Stimulated activated naive B cell treated with anti-CD40 and anti-IgM and Interleukin-4, amounts not matched to agents 10 μg/mL and 1 μg/mL and 100 μg/mL, for 72 hours (primary cell): ENCODE measurements around the gene STAT4.
A peak's percentile ranks its signal among the peaks of the same experiment; 100 is the strongest.

ENCODE experiments used
- ATAC-seq, 2 donors: fragments of 150-1000 bp; cut with Tn5 transposase; replicated peaks; 2 replicates each; pipeline ENCODE4 v1.10.0; 2021; ENCODE audit warnings: moderate library complexity in 1 of 2
- DNase-seq: peaks from one replicate; pipeline ENCODE4 v3.0.0; 2021
- H3K27ac Mint-ChIP-seq: one replicate; pipeline ENCODE4 v1.8.0; 2022; ENCODE audit warnings: mild to moderate bottlenecking, mixed read lengths
- H3K27me3 Mint-ChIP-seq, 2 donors: one replicate each; pipeline ENCODE4 v1.8.0; 2022; ENCODE audit warnings: mixed read lengths in 2 of 2
- H3K36me3 Mint-ChIP-seq, 2 donors: one replicate each; pipeline ENCODE4 v1.8.0; 2022; ENCODE audit warnings: mixed read lengths in 2 of 2, mild to moderate bottlenecking in 1 of 2
- H3K4me1 Mint-ChIP-seq, 2 donors: one replicate each; pipeline ENCODE4 v1.8.0; 2022; ENCODE audit warnings: mixed read lengths in 2 of 2, mild to moderate bottlenecking in 1 of 2
- H3K4me3 Mint-ChIP-seq, 2 donors: one replicate each; pipeline ENCODE4 v1.8.0; 2022; ENCODE audit warnings: mild to moderate bottlenecking in 2 of 2, mixed read lengths in 2 of 2, moderate library complexity in 1 of 2
- H3K9me3 Mint-ChIP-seq, 2 donors: one replicate each; pipeline ENCODE4 v1.8.0; 2022; ENCODE audit warnings: mixed read lengths in 2 of 2, mild to moderate bottlenecking in 1 of 2

Gene STAT4, protein sequence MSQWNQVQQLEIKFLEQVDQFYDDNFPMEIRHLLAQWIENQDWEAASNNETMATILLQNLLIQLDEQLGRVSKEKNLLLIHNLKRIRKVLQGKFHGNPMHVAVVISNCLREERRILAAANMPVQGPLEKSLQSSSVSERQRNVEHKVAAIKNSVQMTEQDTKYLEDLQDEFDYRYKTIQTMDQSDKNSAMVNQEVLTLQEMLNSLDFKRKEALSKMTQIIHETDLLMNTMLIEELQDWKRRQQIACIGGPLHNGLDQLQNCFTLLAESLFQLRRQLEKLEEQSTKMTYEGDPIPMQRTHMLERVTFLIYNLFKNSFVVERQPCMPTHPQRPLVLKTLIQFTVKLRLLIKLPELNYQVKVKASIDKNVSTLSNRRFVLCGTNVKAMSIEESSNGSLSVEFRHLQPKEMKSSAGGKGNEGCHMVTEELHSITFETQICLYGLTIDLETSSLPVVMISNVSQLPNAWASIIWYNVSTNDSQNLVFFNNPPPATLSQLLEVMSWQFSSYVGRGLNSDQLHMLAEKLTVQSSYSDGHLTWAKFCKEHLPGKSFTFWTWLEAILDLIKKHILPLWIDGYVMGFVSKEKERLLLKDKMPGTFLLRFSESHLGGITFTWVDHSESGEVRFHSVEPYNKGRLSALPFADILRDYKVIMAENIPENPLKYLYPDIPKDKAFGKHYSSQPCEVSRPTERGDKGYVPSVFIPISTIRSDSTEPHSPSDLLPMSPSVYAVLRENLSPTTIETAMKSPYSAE

DNA sequence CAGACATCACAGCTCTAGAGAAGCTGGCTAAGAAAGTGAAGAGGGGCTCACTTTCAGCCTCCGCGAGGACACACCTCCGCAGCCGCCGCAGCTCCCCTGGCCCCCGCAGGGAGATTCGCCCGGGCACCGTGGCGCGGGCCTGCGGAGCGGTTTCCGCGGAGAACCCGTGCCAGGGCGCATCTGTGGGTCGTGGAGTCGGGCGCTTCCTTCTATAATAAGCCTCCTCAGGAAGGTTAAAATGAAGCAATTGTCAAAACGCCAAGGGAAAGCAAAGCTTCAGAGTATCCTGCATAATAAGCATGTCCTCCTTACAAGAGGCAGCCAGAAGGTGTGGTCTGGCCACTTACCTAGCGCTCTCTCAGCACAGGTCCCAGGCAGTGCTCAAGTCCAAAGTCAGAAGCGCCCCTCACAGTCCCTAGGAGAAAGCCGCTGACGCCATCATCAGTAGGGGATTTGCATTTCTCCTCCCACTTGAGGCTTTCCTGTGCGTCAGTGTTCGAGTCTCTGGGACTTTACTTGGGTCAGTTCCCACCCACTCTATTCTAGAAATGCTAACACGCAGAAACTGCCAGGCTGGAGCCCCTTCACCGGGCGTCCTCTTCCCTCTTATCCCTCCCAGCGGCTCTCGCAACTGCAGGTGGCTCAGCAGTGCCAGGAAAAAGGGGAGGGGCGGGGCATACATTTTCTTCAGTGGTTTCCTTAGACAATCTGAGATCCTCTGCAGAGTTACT, at the start of gene STAT4:
Gene STAT4, minus strand, starts transcription at position 395 of the 731 bp plus-strand sequence. CDS start 2,791 bp downstream, outside the sequence.
- Mint-ChIP-seq H3K27ac (peak within 1 kb of the TSS; percentile 96), H3K36me3 (peaks cover 11 to 21% of the 10 kb centered on the region in 2 donors), H3K4me3 (peak within 1 kb of the TSS; percentile 89 to 93), H3K9me3 (no peaks in the 10 kb centered on the region), H3K4me1 (peaks cover 26 to 53% of the 10 kb centered on the region in 2 donors), H3K27me3 (peaks cover 0 to 3% of the 10 kb centered on the region in 2 donors)
- peak; percentile 89 for DNase-seq
- ATAC-seq = peak; percentile 92 to 93

GRCh38 chr2:191199929-191200512, 49.2 kb upstream of the STAT4 start:
- no peak overlapping the region for H3K4me3 Mint-ChIP-seq
- no peak overlapping the region for H3K27ac Mint-ChIP-seq
- DNase-seq = no peak
- no peaks in the 10 kb centered on the region for H3K27me3 Mint-ChIP-seq
- no peak for ATAC-seq
- no peaks in the 10 kb centered on the region for H3K36me3 Mint-ChIP-seq
- H3K4me1 Mint-ChIP-seq = peaks cover 9 to 16% of the 10 kb centered on the region in 2 donors
- H3K9me3 Mint-ChIP-seq = no peaks in the 10 kb centered on the region

- no peak for ATAC-seq
- H3K4me1 Mint-ChIP-seq = peaks cover 7 to 23% of the 10 kb centered on the region in 2 donors
- DNase-seq = no peak
- H3K9me3 Mint-ChIP-seq = no peaks in the 10 kb centered on the region
- H3K27me3 Mint-ChIP-seq = no peaks in the 10 kb centered on the region
- no peak overlapping the region for H3K4me3 Mint-ChIP-seq
- H3K36me3 Mint-ChIP-seq = no peaks in the 10 kb centered on the region
- H3K27ac Mint-ChIP-seq = no peak overlapping the region
Observed at GRCh38 chr2:191198271-191198670, 47.5 kb upstream of the STAT4 start.

DNA sequence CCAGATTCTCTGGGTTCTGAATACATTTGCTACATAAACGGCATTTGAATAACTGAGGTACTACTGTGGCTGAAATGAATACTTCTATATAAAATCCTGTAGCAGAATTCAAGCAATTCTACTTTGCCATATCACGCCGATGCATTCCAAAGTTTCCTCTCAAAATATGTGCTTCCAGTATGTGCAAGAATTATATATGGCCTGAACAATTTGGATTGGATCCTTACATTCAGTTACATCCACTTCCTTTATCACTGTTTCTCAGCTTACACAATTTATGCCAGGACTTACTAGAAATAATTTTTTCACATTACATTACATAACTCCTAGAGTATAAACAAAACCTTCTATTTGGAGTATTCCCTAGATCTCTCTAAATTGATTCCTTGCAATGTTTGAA, 46.3 kb upstream of the STAT4 start:
- no peaks in the 10 kb centered on the region for H3K36me3 Mint-ChIP-seq
- H3K9me3 Mint-ChIP-seq = no peaks in the 10 kb centered on the region
- no peak overlapping the region for H3K4me3 Mint-ChIP-seq
- H3K27me3 Mint-ChIP-seq = no peaks in the 10 kb centered on the region
- H3K27ac Mint-ChIP-seq = no peak overlapping the region
- DNase-seq (no peak), ATAC-seq (no peak)
- H3K4me1 Mint-ChIP-seq = peaks cover 6 to 17% of the 10 kb centered on the region in 2 donors

DNA sequence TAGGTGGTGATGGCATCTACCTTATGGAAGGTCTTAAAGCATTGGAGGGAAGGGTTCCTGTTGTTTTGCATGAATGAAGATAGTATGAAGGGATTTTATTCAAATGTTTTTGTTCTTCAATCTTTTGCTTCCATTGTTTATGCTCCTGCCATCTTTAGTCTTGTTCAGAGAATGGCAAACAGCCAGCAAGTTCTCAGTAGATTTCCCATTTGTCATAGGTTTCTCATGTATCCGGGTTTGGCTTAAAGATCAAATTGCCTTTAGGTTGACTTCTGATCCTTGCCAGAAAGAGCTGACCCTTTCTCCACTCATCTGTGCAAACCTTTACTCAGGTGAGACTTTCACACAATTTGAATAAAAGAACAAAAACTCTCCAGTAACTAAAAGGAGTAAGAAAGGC, 44.2 kb upstream of the STAT4 start:
- Mint-ChIP-seq H3K4me1 (peaks cover 6 to 17% of the 10 kb centered on the region in 2 donors), H3K36me3 (no peaks in the 10 kb centered on the region), H3K27ac (no peak overlapping the region), H3K4me3 (no peak overlapping the region), H3K9me3 (no peaks in the 10 kb centered on the region), H3K27me3 (no peaks in the 10 kb centered on the region)
- no peak for ATAC-seq
- no peak for DNase-seq

- Mint-ChIP-seq H3K27ac (no peak overlapping the region), H3K4me3 (no peak overlapping the region), H3K27me3 (no peaks in the 10 kb centered on the region), H3K9me3 (no peaks in the 10 kb centered on the region), H3K36me3 (no peaks in the 10 kb centered on the region), H3K4me1 (peaks cover 4 to 17% of the 10 kb centered on the region in 2 donors)
- no peak for ATAC-seq
- DNase-seq = no peak
Observed at GRCh38 chr2:191190861-191191552, 40.2 kb upstream of the STAT4 start.

DNA sequence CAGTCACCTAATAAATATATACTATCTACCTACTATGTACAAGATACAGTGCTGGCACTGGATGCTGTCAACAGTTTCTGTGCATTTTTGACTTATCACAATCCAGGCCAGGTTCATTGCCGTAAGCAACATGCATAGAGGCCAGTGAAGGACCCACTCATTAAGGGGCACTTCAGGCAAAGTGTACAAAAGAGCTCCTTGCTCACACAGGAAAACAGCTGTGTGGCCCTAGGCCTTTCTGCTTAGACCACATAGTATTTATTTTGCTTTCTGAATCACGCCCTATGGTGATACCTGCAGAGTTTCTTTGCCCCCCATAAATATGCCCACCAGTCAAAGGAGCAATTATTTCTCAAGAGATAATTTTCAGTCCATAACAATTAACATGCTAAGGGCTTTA, 39.6 kb upstream of the STAT4 start:
- Mint-ChIP-seq H3K36me3 (no peaks in the 10 kb centered on the region), H3K4me1 (peaks cover 4 to 17% of the 10 kb centered on the region in 2 donors), H3K4me3 (no peak overlapping the region), H3K27me3 (no peaks in the 10 kb centered on the region), H3K27ac (no peak overlapping the region), H3K9me3 (no peaks in the 10 kb centered on the region)
- no peak for ATAC-seq
- DNase-seq = no peak

- Mint-ChIP-seq H3K4me1 (peaks cover 1 to 7% of the 10 kb centered on the region in 2 donors), H3K9me3 (no peaks in the 10 kb centered on the region), H3K27ac (no peak overlapping the region), H3K27me3 (no peaks in the 10 kb centered on the region), H3K4me3 (no peak overlapping the region), H3K36me3 (no peaks in the 10 kb centered on the region)
- ATAC-seq = no peak
- no peak for DNase-seq
Observed at GRCh38 chr2:191189112-191189635, 38.4 kb upstream of the STAT4 start.

DNA sequence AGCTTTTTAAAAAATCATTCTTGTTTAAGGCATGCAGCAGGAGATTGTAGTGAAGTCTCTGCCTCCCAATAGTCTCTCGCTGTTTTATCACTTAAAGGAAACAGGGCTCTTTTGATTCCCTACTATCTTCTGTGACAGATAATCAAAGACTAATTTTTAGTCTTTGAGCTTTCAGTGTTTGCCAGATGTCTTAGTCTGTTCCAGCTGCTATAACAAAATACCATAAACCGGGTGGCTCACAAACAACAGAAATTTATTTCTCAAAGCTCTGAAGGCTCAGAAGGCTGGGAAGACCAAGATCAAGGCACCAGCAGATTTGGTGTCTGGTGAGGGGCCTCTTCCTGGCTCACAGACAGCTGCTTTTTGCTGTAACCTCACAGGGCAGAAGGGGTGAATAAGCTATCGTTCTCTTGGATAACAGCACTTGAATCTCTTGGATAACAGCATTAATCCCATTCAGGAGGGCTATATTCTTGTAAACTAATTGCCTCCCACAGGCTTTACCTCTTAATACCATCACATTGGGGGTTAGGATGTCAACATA, 37.8 kb upstream of the STAT4 start:
- no peak overlapping the region for H3K4me3 Mint-ChIP-seq
- no peaks in the 10 kb centered on the region for H3K36me3 Mint-ChIP-seq
- peaks cover 0 to 2% of the 10 kb centered on the region in 2 donors for H3K4me1 Mint-ChIP-seq
- H3K27me3 Mint-ChIP-seq = no peaks in the 10 kb centered on the region
- no peak for ATAC-seq
- no peak overlapping the region for H3K27ac Mint-ChIP-seq
- H3K9me3 Mint-ChIP-seq = no peaks in the 10 kb centered on the region
- no peak for DNase-seq

DNA sequence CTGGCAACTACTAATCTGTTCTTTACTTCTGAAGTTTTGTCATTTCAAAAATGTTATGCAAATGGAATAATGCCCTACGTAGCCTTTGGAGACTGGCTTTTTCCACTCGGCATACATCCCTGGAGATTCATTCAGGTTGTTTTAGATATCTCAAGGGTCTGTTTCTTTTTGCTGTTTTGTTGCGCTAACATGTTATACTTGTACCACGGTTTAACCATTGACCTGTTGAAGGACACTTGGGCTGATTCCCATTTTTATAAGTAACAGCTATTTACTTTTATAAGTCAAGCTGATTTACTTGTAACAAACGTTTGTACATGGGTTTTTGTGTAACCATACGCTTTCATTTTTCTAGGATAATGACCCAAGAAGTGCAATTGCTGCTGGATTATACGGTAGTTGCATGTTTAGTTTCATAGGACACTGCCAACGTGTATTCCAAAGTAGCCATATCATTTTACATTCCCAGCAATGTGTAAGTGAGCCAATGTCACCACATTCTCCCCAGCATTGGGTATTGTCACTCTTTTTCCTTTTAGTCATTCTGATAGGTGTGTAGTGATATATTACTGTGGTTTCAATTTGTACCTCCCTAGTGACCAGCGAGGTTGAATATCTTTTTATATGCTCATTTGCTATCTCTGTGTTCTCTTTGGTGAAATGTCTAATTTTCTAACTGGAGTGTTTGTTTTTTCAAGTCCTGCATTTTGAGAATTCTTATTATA, 36.5 kb upstream of the STAT4 start:
- no peaks in the 10 kb centered on the region for H3K4me1 Mint-ChIP-seq
- no peak overlapping the region for H3K4me3 Mint-ChIP-seq
- H3K9me3 Mint-ChIP-seq = no peaks in the 10 kb centered on the region
- ATAC-seq (no peak), DNase-seq (no peak)
- no peaks in the 10 kb centered on the region for H3K27me3 Mint-ChIP-seq
- H3K27ac Mint-ChIP-seq = no peak overlapping the region
- no peaks in the 10 kb centered on the region for H3K36me3 Mint-ChIP-seq

DNA sequence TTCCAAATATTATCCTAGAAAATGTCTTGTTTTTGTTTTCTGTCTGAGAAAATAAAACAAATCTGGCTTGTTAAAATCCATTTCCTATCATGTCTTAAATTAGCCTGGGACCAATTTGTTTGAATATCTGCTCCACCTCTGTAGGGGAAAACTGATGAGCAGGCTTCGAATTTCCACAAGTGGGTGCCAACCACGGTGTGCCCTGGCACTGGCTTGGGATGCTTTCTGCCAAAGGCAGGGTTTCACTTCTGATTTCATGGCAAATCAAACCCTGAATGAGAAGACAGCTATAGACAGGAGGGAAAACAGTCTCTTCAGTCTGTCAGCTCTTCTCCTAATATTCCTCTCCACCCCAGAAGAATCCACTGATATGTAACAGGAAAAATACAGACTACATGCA, 33.7 kb upstream of the STAT4 start:
- H3K4me3 Mint-ChIP-seq = no peak overlapping the region

DNA sequence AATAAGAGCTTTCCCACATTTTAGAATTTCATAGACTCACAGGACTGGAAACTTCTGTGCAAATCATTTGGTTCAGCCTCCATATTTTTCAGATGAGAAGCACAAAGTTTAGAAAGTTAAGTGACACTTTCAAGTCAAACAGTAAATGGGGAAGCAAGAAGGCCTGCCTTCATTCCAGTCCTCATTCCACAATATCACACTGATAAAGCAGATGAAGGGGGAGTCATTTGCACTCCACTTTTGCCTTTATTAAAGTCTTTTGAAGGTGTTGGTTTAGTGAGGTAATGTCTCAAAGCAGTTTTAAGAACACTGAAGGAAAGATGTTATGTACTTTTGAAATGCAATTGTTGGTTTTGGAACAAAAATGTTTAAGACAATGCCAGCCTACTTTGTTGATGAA, 32.7 kb upstream of the STAT4 start:
- H3K27me3 Mint-ChIP-seq = no peaks in the 10 kb centered on the region
- H3K4me1 Mint-ChIP-seq = no peaks in the 10 kb centered on the region
- no peaks in the 10 kb centered on the region for H3K9me3 Mint-ChIP-seq
- no peak overlapping the region for H3K4me3 Mint-ChIP-seq
- no peaks in the 10 kb centered on the region for H3K36me3 Mint-ChIP-seq
- no peak for ATAC-seq
- H3K27ac Mint-ChIP-seq = no peak overlapping the region
- DNase-seq = no peak

More for the DNA sequence above, 33.7 kb upstream of the STAT4 start:
- Mint-ChIP-seq H3K36me3 (no peaks in the 10 kb centered on the region), H3K4me1 (no peaks in the 10 kb centered on the region), H3K27ac (no peak overlapping the region), H3K9me3 (no peaks in the 10 kb centered on the region), H3K27me3 (no peaks in the 10 kb centered on the region)
- no peak for DNase-seq
- no peak for ATAC-seq

GRCh38 chr2:191183081-191183480, 32.3 kb upstream of the STAT4 start:
- H3K36me3 Mint-ChIP-seq = no peaks in the 10 kb centered on the region
- no peaks in the 10 kb centered on the region for H3K9me3 Mint-ChIP-seq
- no peaks in the 10 kb centered on the region for H3K27me3 Mint-ChIP-seq
- no peak overlapping the region for H3K27ac Mint-ChIP-seq
- no peaks in the 10 kb centered on the region for H3K4me1 Mint-ChIP-seq
- H3K4me3 Mint-ChIP-seq = no peak overlapping the region
- DNase-seq (no peak), ATAC-seq (no peak)
